Measurements from ENCODE around the gene GMPPA.

Gene GMPPA

GRCh38 chr2:219508971-219509779 is 10.5 kb downstream of the GMPPA start:
- Histone ChIP-seq H3K27me3 (peaks cover 0 to 47% (median 14%) of the 10 kb centered on the region in 11 experiments; a peak in 13 of 22 replicates), H3K4me3 (0 out of 20 replicates have a peak overlapping the region, but pooled peaks of 2 of the 10 experiments have one; percentile 5 to 18), H3K27ac (no peak overlapping the region), H3K4me2 (peak overlapping the region; percentile 56 to 96 (median 85)), H3K36me3 (peaks cover 0 to 32% (median 27%) of the 10 kb centered on the region in 11 experiments; a peak in 12 of 22 replicates), H4K20me1 (peaks cover 0 to 82% (median 10%) of the 10 kb centered on the region in 11 experiments; a peak in 14 of 22 replicates), H3K9ac (peak overlapping the region in 3 of 11 experiments; percentile 3 to 44 (median 3); a peak in 3 of 22 replicates), H3K9me3 (replicated peaks in 1 of 11) (no peaks in the 10 kb centered on the region), H3K4me1 (peaks cover 34 to 65% (median 58%) of the 10 kb centered on the region in 10 experiments)
- TF ChIP-seq Cebpa-rat (IDR thresholded peaks at IDR 0.05), result no peak

GRCh38 chr2:219509780-219510511 is 11.3 kb downstream of the GMPPA start:
- H3K4me1 ChIP-seq, result peaks cover 36 to 73% (median 65%) of the 10 kb centered on the region in 10 experiments
- H3K4me2 ChIP-seq, result peak overlapping the region; percentile 56 to 96 (median 85)
- H3K9ac ChIP-seq, result peak overlapping the region in 6 of 11 experiments; percentile 0 to 44 (median 17); a peak in 4 of 22 replicates

GRCh38 chr2:219510512-219511135 is 11.9 kb downstream of the GMPPA start:
- Histone ChIP-seq H3K4me1 (peaks cover 36 to 79% (median 71%) of the 10 kb centered on the region in 10 experiments), H3K27ac (no peak overlapping the region; a peak in 1 of 22 replicates), H4K20me1 (peaks cover 0 to 82% (median 19%) of the 10 kb centered on the region in 11 experiments; a peak in 16 of 22 replicates), H3K27me3 (peaks cover 0 to 61% (median 20%) of the 10 kb centered on the region in 11 experiments; a peak in 13 of 22 replicates), H3K36me3 (peaks cover 0 to 18% (median 13%) of the 10 kb centered on the region in 11 experiments; a peak in 11 of 22 replicates), H3K4me2 (peak overlapping the region; percentile 56 to 96 (median 85)), H3K4me3 (peak overlapping the region in 3 of 10 experiments; percentile 18 to 43 (median 26); a peak in 2 of 20 replicates), H3K9me3 (replicated peaks in 1 of 11) (no peaks in the 10 kb centered on the region), H3K9ac (peak overlapping the region in 3 of 11 experiments; percentile 31 to 42 (median 32); a peak in 4 of 22 replicates)
- TF ChIP-seq Cebpa-rat (IDR thresholded peaks at IDR 0.05), result no peak

More at GRCh38 chr2:219509780-219510511, 11.3 kb downstream of the GMPPA start:
- Histone ChIP-seq H3K27me3 (peaks cover 0 to 55% (median 19%) of the 10 kb centered on the region in 11 experiments; a peak in 13 of 22 replicates), H3K36me3 (peaks cover 0 to 25% (median 20%) of the 10 kb centered on the region in 11 experiments; a peak in 11 of 22 replicates), H4K20me1 (peaks cover 0 to 82% (median 16%) of the 10 kb centered on the region in 11 experiments; a peak in 16 of 22 replicates), H3K27ac (no peak overlapping the region), H3K4me3 (peak overlapping the region in 5 of 10 experiments; percentile 2 to 43 (median 18); a peak in 3 of 20 replicates), H3K9me3 (replicated peaks in 1 of 11) (no peaks in the 10 kb centered on the region)
- TF ChIP-seq Cebpa-rat (IDR thresholded peaks at IDR 0.05), result no peak

GRCh38 chr2:219511547-219512325 is 13.0 kb downstream of the GMPPA start:
- Histone ChIP-seq H3K4me3 (peak overlapping the region in 2 of 10 experiments; percentile 35 to 38; a peak in 2 of 20 replicates), H3K4me1 (peaks cover 39 to 91% (median 82%) of the 10 kb centered on the region in 10 experiments), H3K27me3 (peaks cover 0 to 63% (median 20%) of the 10 kb centered on the region in 11 experiments; a peak in 13 of 22 replicates), H3K36me3 (peaks cover 0 to 7% (median 2%) of the 10 kb centered on the region in 11 experiments; a peak in 7 of 22 replicates), H3K9me3 (replicated peaks in 1 of 11) (no peaks in the 10 kb centered on the region), H4K20me1 (peaks cover 0 to 82% (median 19%) of the 10 kb centered on the region in 11 experiments; a peak in 16 of 22 replicates), H3K27ac (peak overlapping the region in 2 of 11 experiments; percentile 3 to 7; a peak in 4 of 22 replicates), H3K4me2 (peak overlapping the region in 9 of 11 experiments; percentile 75 to 96 (median 92); a peak in 18 of 22 replicates), H3K9ac (peak overlapping the region in 3 of 11 experiments; percentile 40 to 50 (median 43); a peak in 2 of 22 replicates)
- no peak for TF ChIP-seq Cebpa-rat (IDR thresholded peaks at IDR 0.05)

GRCh38 chr2:219512524-219513216 is 14.0 kb downstream of the GMPPA start:
- Histone ChIP-seq H3K9ac (peak overlapping the region in 4 of 11 experiments; percentile 9 to 43 (median 37); a peak in 4 of 22 replicates), H4K20me1 (peaks cover 0 to 79% (median 19%) of the 10 kb centered on the region in 11 experiments; a peak in 16 of 22 replicates), H3K9me3 (replicated peaks in 1 of 11) (no peaks in the 10 kb centered on the region), H3K4me1 (peaks cover 48 to 99% (median 92%) of the 10 kb centered on the region in 10 experiments), H3K27ac (peak overlapping the region in 2 of 11 experiments; percentile 3 to 7; a peak in 1 of 22 replicates), H3K27me3 (peaks cover 0 to 63% (median 20%) of the 10 kb centered on the region in 11 experiments; a peak in 13 of 22 replicates), H3K4me3 (peak overlapping the region in 2 of 10 experiments; percentile 22 to 38; a peak in 4 of 20 replicates), H3K4me2 (peak overlapping the region; percentile 54 to 96 (median 85); a peak in 21 of 22 replicates), H3K36me3 (no peaks in the 10 kb centered on the region)
- TF ChIP-seq Cebpa-rat (IDR thresholded peaks at IDR 0.05), result no peak

- H3K27me3 ChIP-seq, result peaks cover 0 to 63% (median 20%) of the 10 kb centered on the region in 11 experiments; a peak in 13 of 22 replicates
- H3K4me2 ChIP-seq, result peak overlapping the region; percentile 75 to 96 (median 87)
- peaks cover 0 to 70% (median 19%) of the 10 kb centered on the region in 11 experiments; a peak in 14 of 22 replicates for H4K20me1 ChIP-seq
- peaks cover 48 to 98% (median 92%) of the 10 kb centered on the region in 10 experiments for H3K4me1 ChIP-seq
- peak overlapping the region in 4 of 11 experiments; percentile 15 to 59 (median 37); a peak in 7 of 22 replicates for H3K9ac ChIP-seq
- H3K4me3 ChIP-seq, result 0 out of 20 replicates have a peak overlapping the region, but pooled peaks of 4 of the 10 experiments have one; percentile 6 to 29 (median 20)
- no peak for TF ChIP-seq Cebpa-rat (IDR thresholded peaks at IDR 0.05)
- no peak overlapping the region for H3K27ac ChIP-seq
- H3K36me3 ChIP-seq, result no peaks in the 10 kb centered on the region
- H3K9me3 ChIP-seq (replicated peaks in 1 of 11), result no peaks in the 10 kb centered on the region
These were observed 15.1 kb downstream of the GMPPA start for GRCh38 chr2:219513787-219514186.
